AG09309 (cell line): ENCODE measurements around the gene DSTN.

Experiments used
- DNase-seq: peaks from one replicate; pipeline ENCODE4 v3.0.0-alpha.2; 2010; ENCODE audit warnings: low read depth
- H3K4me3 ChIP-seq: 2 replicates; pipeline ENCODE4 v1.5.1; 2011; ENCODE audit warnings: mild to moderate bottlenecking, low read depth, low read length, moderate library complexity; ENCODE audit not compliant: control insufficient read depth
- TF ChIP-seq, protein P1 (sequence below): IDR thresholded peaks from 2 replicates; pipeline ENCODE4 v1.5.1; 2011; ENCODE audit warnings: mild to moderate bottlenecking, low read depth, low read length, inconsistent platforms; ENCODE audit not compliant: insufficient read depth, control insufficient read depth; ENCODE audit errors: missing control alignments

Gene DSTN

DNA sequence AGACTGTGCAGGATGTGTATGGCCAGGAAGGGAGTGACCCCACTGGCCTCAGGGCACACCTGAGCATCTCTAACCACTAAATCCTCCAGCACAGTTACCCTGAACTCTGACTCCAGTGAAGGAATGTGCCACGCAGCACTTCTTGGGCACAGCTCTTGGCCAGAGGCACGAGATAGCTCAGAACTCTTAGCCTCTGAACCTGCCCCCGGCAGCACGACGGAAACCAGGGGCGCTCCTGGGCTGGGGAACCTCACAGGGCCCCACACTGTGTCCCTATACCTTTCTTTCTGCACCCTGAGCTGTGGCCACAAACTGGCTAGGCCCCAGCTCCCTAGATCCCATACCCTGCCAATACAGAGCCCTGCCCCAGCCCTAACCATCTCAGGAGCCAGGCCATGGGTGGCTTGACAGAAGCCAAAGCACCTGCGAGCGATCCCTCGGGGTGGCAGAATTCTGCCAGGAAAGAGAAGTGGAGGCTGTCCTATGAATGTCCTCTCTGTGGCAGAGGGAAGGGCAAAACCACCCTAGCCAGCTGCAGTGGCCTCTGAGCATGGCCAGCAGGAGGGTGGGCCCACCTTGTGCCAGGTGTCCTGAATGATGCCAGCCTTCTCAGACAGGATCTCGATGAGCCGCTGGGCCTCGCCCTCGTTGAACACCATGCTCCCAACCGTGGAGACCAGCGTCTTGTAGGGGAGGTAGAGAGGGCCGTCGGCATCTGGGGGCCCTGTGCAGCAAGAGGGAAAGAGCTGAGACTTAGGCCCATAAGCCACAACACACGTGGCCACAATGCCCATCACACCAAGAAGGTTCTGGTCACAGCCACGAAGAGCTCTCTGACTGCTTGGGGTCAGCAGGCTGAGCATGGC is 72.8 kb downstream of the DSTN start:
- H3K4me3 ChIP-seq, result no peak overlapping the region
- TF ChIP-seq, protein P1, sequence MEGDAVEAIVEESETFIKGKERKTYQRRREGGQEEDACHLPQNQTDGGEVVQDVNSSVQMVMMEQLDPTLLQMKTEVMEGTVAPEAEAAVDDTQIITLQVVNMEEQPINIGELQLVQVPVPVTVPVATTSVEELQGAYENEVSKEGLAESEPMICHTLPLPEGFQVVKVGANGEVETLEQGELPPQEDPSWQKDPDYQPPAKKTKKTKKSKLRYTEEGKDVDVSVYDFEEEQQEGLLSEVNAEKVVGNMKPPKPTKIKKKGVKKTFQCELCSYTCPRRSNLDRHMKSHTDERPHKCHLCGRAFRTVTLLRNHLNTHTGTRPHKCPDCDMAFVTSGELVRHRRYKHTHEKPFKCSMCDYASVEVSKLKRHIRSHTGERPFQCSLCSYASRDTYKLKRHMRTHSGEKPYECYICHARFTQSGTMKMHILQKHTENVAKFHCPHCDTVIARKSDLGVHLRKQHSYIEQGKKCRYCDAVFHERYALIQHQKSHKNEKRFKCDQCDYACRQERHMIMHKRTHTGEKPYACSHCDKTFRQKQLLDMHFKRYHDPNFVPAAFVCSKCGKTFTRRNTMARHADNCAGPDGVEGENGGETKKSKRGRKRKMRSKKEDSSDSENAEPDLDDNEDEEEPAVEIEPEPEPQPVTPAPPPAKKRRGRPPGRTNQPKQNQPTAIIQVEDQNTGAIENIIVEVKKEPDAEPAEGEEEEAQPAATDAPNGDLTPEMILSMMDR, result no peak
- DNase-seq, result no peak

DNA sequence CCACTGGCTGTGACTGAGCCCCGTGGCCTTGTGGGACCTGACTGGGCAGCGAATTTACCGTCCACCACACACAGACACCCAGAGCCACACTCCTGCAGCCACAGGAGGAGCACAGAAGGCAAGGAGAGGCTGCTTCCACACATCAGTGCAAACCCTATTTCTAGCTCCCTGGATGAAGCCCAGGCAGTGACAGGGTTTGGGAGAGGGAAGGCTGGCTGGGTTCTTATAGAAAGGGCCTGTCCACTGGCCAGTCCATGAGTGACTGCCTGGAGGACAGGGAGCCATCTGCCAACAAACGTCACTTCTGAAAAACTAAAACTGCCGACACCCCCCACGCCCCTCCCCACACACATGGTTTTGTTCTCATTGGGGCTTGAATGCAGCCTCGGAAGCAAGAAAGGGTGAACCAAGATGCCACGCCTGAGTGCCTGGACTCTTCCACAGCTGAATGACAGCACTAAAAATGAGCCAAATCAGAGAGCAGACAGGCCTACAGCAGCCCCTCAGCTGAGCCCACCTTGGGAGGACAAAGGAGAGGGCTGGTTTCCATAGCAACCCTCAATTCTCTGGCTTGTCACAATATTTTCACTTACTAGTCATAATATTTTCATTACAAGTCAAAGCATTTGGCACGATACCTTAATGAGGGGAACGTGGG is 73.8 kb downstream of the DSTN start:
- H3K4me3 ChIP-seq, result no peak overlapping the region
- TF ChIP-seq, protein P1, result no peak
- DNase-seq, result no peak

DNA sequence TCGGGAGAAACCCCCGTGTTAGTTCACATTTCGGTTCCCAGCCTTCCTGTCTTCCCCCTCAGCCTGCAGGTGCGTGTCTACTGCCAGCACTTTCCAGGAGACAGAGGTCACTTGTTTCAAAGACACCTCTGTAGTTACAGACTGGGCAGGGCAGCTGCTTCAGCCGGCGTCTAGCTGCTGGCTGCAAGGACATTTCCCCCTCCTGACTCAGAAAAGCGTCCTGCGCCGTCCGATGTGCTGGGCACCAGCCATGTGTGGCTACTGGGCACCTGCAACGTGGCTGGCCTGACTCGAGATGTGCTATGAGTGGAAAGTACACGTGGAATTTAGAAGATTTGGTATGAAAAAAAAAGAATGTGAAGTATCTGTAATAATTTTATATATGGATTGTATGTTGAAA is 74.6 kb downstream of the DSTN start:
- TF ChIP-seq, protein P1, result no peak

DNA sequence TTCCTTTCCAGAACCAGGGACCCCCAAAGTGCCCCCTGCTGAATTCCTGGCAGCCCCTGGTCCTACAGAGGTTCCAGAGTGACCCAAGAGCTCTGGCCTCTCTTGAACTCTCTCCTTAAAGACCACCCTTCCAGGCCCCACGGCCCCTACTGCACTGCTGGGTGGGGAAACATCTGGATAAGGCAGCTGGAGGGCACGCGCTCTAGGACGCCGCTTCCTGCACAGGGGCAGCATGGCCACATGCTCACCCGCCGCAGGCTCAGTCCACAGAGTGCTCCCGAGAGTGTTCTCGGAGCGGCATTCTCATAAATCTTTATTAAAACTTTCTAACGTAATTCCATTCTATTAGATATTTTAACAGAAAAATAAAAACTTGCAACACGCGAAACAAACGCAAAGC is 75.1 kb downstream of the DSTN start:
- no peak overlapping the region for H3K4me3 ChIP-seq
- DNase-seq, result no peak
- TF ChIP-seq, protein P1, result no peak

More for the DNA sequence above, 74.6 kb downstream of the DSTN start:
- H3K4me3 ChIP-seq, result no peak overlapping the region
- no peak for DNase-seq

DNA sequence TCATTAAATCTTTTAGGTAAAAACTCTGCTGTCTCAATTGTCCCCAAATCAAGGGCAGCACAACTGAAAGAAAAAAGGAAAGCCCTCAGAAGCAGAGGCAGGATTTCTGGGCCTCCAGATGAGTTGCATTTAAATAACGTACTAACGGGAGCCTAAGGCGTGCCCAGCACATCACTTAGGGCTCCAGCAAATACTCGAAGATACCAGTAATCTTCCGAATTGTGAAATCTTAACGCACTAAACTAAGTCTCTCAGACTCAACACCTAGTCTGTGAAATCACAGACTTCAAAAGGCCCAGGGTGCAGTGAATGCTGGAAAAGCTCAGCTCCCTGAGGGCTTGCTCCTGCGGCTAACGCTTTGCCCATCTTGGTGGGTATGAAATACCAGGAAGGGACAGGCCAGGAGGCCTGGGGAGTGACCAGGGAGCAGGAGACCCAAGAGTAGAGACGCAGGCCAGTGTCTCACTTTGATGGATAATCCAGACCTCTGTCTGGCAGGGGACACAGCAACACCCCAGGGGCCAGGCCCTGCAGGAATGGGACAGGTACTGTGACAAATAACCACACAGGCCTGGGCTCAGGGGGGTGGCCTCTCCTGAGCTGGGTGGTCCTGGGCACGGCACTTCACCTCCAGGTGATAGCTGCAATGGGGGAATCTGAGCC is 75.8 kb downstream of the DSTN start:
- H3K4me3 ChIP-seq, result no peak overlapping the region
- no peak for DNase-seq
- TF ChIP-seq, protein P1, result no peak

DNA sequence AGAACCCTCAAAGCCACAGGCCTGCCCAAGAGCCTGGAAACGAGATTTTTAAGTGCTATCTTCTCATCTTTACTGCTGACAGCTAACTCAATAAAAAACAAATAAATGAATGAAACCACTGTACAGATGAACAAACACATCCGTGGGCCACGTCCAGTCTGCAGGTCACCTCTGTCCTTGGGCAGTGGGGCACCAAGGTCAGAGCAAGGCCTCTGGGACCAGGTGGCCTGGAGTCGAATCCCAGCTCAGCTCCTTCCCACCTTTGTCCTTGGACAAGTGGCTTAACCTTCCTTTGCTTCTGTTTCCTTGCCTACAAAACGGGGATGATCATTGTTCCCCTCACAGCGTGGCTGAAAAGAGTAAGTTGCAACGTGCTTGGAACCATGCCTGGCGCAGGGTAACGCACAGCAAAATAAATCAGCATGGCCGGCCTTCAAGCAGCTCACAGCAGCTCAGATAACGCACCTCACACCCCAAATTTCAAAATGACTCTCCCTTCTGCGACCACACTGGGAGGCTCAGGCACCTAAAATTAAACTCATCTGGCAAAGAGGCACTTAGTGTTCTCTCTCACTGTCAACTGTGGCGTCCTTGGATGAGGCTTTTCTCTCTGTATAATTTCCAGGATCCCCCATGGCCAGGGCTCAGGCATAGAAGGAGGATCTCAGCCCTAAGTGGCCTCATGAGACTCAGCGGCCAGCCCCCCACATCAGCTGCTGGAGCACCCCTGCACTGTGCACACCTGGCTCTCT is 76.5 kb downstream of the DSTN start:
- TF ChIP-seq, protein P1, result no peak
- H3K4me3 ChIP-seq, result no peak overlapping the region
- no peak for DNase-seq
